K562 (cell line): Measurements from ENCODE around the gene C11orf42. TPM values are rescaled to one million over a fixed set of nuclear protein-coding genes. Genes with fewer than 3 reads are reported as not detected.
A peak's percentile ranks its signal among the peaks of the same experiment; 100 is the strongest.

Experiments
- ATAC-seq: fragments of 200-7000 bp; cut with Tn5 transposase; 3 replicates; pipeline ENCODE4 v1.9.1; 2020; ENCODE audit warnings: moderate library complexity
- BruUV-seq: library from RNA; stranded (reverse); fragments of 400-500 nt; replicated peaks from 2 replicates; lab custom pipeline; 2021; lab: Mats Ljungman, UMichigan
- CTCF ChIA-PET: fragments of 300-600 bp; formaldehyde crosslinking; extraction: SDS; loops from one replicate; lab custom pipeline; 2021; ENCODE audit warnings: low intra/inter-chr PET ratio; lab: Yijun Ruan, JAX
- POLR2A ChIA-PET: fragments of 300-600, 350-650 bp; sonication (Branson Sonifier 250); formaldehyde crosslinking; extraction: SDS; loops from one replicate; lab custom pipeline; 2021; ENCODE audit warnings: antibody characterized with exemption, inconsistent platforms; lab: Yijun Ruan, JAX
- DNase-seq, 4 experiments: peaks; one replicate each; pipeline versions ENCODE4 v3.0.0 to v3.0.0-alpha.2; 2011 to 2018; ENCODE audit warnings: low spot score in 3 of 4, mixed read lengths in 3 of 4; ENCODE audit errors: extremely low read depth in 1 of 4
- FAIRE-seq: peaks from 2 replicates; lab custom pipeline; 2011; peaks lifted over from hg19 to GRCh38; lab: Jason Lieb, UNC
- H2AFZ ChIP-seq: 2 replicates; pipeline ENCODE4 v1.6.0; 2011; ENCODE audit warnings: low read depth, low read length, control low read depth, inconsistent platforms
- H3K27ac ChIP-seq: fragments of 200-600 bp; 3 replicates; pipeline ENCODE4 v1.8.0; 2011; ENCODE audit warnings: low read depth, mild to moderate bottlenecking, control low read depth, inconsistent platforms, low read length, moderate library complexity, mixed read lengths; ENCODE audit errors: extremely low read depth
- H3K27me3 ChIP-seq, 2 experiments: fragments of 300-600 bp in 1 of 2; 2 replicates in 1 of 2; 3 replicates in 1 of 2; pipeline versions ENCODE4 v1.6.0 to v1.8.0; 2011; ENCODE audit warnings: inconsistent platforms in 2 of 2, low read length in 2 of 2, mild to moderate bottlenecking in 1 of 2, mixed read lengths in 1 of 2, moderate library complexity in 1 of 2; ENCODE audit not compliant: control insufficient read depth in 2 of 2, insufficient read depth in 2 of 2
- H3K36me3 ChIP-seq: fragments of 300-600 bp; 3 replicates; pipeline ENCODE4 v1.8.0; 2011; ENCODE audit warnings: mild to moderate bottlenecking, low read length, inconsistent platforms; ENCODE audit not compliant: control insufficient read depth, insufficient read depth
- H3K4me1 ChIP-seq, 2 experiments: fragments of 200-600 bp in 1 of 2; replicated peaks in 1 of 2; 2 replicates in 1 of 2; 3 replicates in 1 of 2; pipeline versions ENCODE4 v1.5.1 to v1.8.0; 2011; ENCODE audit warnings: inconsistent platforms in 2 of 2, low read length in 2 of 2, mild to moderate bottlenecking in 1 of 2, mixed read lengths in 1 of 2, moderate library complexity in 1 of 2; ENCODE audit not compliant: control insufficient read depth in 2 of 2, insufficient read depth in 2 of 2
- H3K4me2 ChIP-seq: 2 replicates; pipeline ENCODE4 v1.6.1; 2011; ENCODE audit warnings: low read length, control low read depth, inconsistent platforms, mixed read lengths; ENCODE audit not compliant: insufficient read depth
- H3K4me3 ChIP-seq: fragments of 200-600 bp; sonication (generic), shearing (Covaris generic); 2 replicates; pipeline ENCODE4 v1.5.1; 2016; ENCODE audit warnings: control low read depth, inconsistent platforms
- H3K79me2 ChIP-seq: fragments of 200-600 bp; 3 replicates; pipeline ENCODE4 v1.8.0; 2011; ENCODE audit warnings: low read length, inconsistent platforms; ENCODE audit not compliant: control insufficient read depth, insufficient read depth
- H3K9ac ChIP-seq, 2 experiments: 2 replicates each; pipeline versions ENCODE4 v1.6.0 to v1.6.1; 2011; ENCODE audit warnings: low read depth in 2 of 2, low read length in 2 of 2, control low read depth in 1 of 2, inconsistent platforms in 1 of 2, mild to moderate bottlenecking in 1 of 2, mixed read lengths in 1 of 2; ENCODE audit not compliant: insufficient read depth in 1 of 2
- H3K9me1 ChIP-seq: one replicate; pipeline ENCODE4 v1.6.0; 2011; ENCODE audit warnings: inconsistent platforms, mild to moderate bottlenecking, low read length, moderate library complexity; ENCODE audit not compliant: control insufficient read depth, insufficient read depth
- H3K9me3 ChIP-seq: replicated peaks from 2 replicates; pipeline ENCODE4 v1.5.1; 2011; ENCODE audit warnings: low read depth, low read length, inconsistent platforms; ENCODE audit not compliant: control insufficient read depth, insufficient read depth
- H4K20me1 ChIP-seq: replicated peaks from 2 replicates; pipeline ENCODE4 v1.6.1; 2011; ENCODE audit warnings: low read length, inconsistent platforms, mixed read lengths; ENCODE audit not compliant: control insufficient read depth, insufficient read depth
- DEAF1 ChIP-seq: fragments of 450-650 bp; formaldehyde crosslinking; IDR thresholded peaks from 2 replicates; pipeline ENCODE4 v1.4.0; 2020; ENCODE audit warnings: mild to moderate bottlenecking, moderate library complexity
- HDGF ChIP-seq: fragments of 450-650 bp; IDR thresholded peaks from 2 replicates; pipeline ENCODE4 v1.6.1; 2016
- HLTF ChIP-seq: fragments of 450-650 bp; IDR thresholded peaks from 2 replicates; pipeline ENCODE4 v1.6.1; 2016
- HMGXB4 ChIP-seq: sonication (generic); formaldehyde crosslinking; IDR thresholded peaks from 2 replicates; pipeline ENCODE4 v1.8.1; 2023; ENCODE audit warnings: mild to moderate bottlenecking, missing genetic modification reagents
- MBD2 ChIP-seq: sonication (generic); IDR thresholded peaks from 2 replicates; pipeline ENCODE4 v1.6.1; 2016; ENCODE audit warnings: low read depth, borderline replicate concordance
- NFIC ChIP-seq: fragments of 450-650 bp; IDR thresholded peaks from 2 replicates; pipeline ENCODE4 v1.6.1; 2017; ENCODE audit warnings: mild to moderate bottlenecking, inconsistent platforms
- PML ChIP-seq: IDR thresholded peaks from 2 replicates; pipeline ENCODE4 v1.6.1; 2012; ENCODE audit warnings: low read length, inconsistent platforms
- SMAD1 ChIP-seq: fragments of 150-350 bp; IDR thresholded peaks from 2 replicates; pipeline ENCODE4 v1.6.1; 2014; ENCODE audit warnings: low read length, low read depth; ENCODE audit not compliant: partially characterized antibody
- ZBTB17 ChIP-seq: fragments of 450-650 bp; formaldehyde crosslinking; IDR thresholded peaks from 2 replicates; pipeline ENCODE4 v1.4.0; 2020; ENCODE audit warnings: mild to moderate bottlenecking
- ZBTB49 ChIP-seq: sonication (generic); formaldehyde crosslinking; IDR thresholded peaks from 2 replicates; pipeline ENCODE4 v1.8.0; 2022; ENCODE audit warnings: missing genetic modification reagents, mild to moderate bottlenecking, borderline replicate concordance
- ZNF41 ChIP-seq: fragments of 250-450 bp; sonication (Bioruptor Pico); conservative IDR thresholded peaks from 2 replicates; pipeline ENCODE4 v1.4.0; 2020; ENCODE audit warnings: mild to moderate bottlenecking
- WGBS: fragments of 100-300 bp; shearing (Covaris generic); methylation state at CpG from one replicate; pipeline ENCODE4 v1.1.6; 2016; ENCODE audit warnings: low coverage, mixed read lengths; ENCODE audit not compliant: insufficient coverage; ENCODE audit errors: missing lambda C conversion rate; 5-methylcytosine and 5-hydroxymethylcytosine counted together
- in situ Hi-C: fragments of 300-500 bp; cut with MboI; formaldehyde crosslinking; loops from 4 replicates; pipeline ENCODE4 v1.15.0; 2018; ENCODE audit warnings: inconsistent platforms, mixed read lengths
- intact Hi-C: fragments of 100-400 bp; cut with micrococcal nuclease; formaldehyde crosslinking; loops from 2 replicates; pipeline ENCODE4 v1.14.2; 2022
- polyA plus RNA-seq, 8 experiments: library from polyadenylated mRNA; depleted of rRNA in 4 of 8; stranded (reverse) in 5 of 8; unstranded in 3 of 8; fragments of >200 nt; fragmentation: Nextera tagmentation in 2 of 8; fragmentation: Illumina TruSeq in 1 of 8; extraction: Ambion mirVana in 2 of 8; extraction: Trizol in 1 of 8; gene quantifications; 2 replicates each; pipeline versions ENCODE4 v1.2.1 to v1.2.3, GENCODE V29; 2011 to 2014; ENCODE audit warnings: inconsistent platforms in 1 of 8, missing spikeins in 1 of 8
- total RNA-seq, 7 experiments: library from RNA; depleted of rRNA in 6 of 7; stranded (reverse); fragments of >200 nt in 6 of 7; fragmentation: Illumina TruSeq in 2 of 7; extraction: Trizol in 2 of 7; gene quantifications; 2 replicates each; pipeline versions ENCODE4 v1.2.1 to v1.2.3, GENCODE V29; 2011 to 2021; ENCODE audit warnings: low replicate concordance in 1 of 7

Gene C11orf42
- total and polyA plus RNA-seq, 9 of the 15 experiments (the other 6 are each of a cell fraction or from before 2014, with no cell fraction given) = not detected

GRCh38 chr11:6232899-6233298 is 27.5 kb downstream of the C11orf42 start:
- intact Hi-C loops (no loop called here), in situ Hi-C loops (no loop called here)
- Histone ChIP-seq H3K27ac (no peak overlapping the region), H3K9ac (peak overlapping the region in 1 of 2 experiments; percentile 3; a peak in 1 of 4 replicates), H3K4me2 (peak overlapping the region; percentile 88), H3K9me3 (no peaks in the 10 kb centered on the region), H3K27me3 (no peaks in the 10 kb centered on the region), H3K79me2 (peaks cover 46% of the 10 kb centered on the region), H3K9me1 (peaks cover 7% of the 10 kb centered on the region), H3K4me1 (peaks cover 0 to 35% of the 10 kb centered on the region in 2 experiments), H3K4me3 (no peak overlapping the region), H3K36me3 (peaks cover 3% of the 10 kb centered on the region; the same call in 1 of the 3 replicates), H2AFZ (no peak overlapping the region), H4K20me1 (peaks cover 10% of the 10 kb centered on the region)
- FAIRE-seq = no peak
- ChIA-PET POLR2A (no interaction called here), CTCF (no interaction called here)
- no peak for ATAC-seq
- BruUV-seq = no TSS peak
- peak in 1 of 4 experiments; percentile 52 for DNase-seq
- TF ChIP-seq NFIC = peak; percentile 93
- no peak for TF ChIP-seq MBD2
- TF ChIP-seq HMGXB4 (CRISPR knock-in tag) = no peak

GRCh38 chr11:6233984-6234386 is 28.6 kb downstream of the C11orf42 start:
- H3K9me1 ChIP-seq = peaks cover 7% of the 10 kb centered on the region
- peak overlapping the region; percentile 77 to 94 for H3K9ac ChIP-seq
- in situ Hi-C loops (no loop called here), intact Hi-C loops (no loop called here)
- H3K4me1 ChIP-seq = peaks cover 0 to 30% of the 10 kb centered on the region in 2 experiments
- peaks cover 10% of the 10 kb centered on the region for H4K20me1 ChIP-seq
- FAIRE-seq (no peak), DNase-seq (peak in 2 of 4 experiments; percentile 20 to 44), ATAC-seq (peak; percentile 7)
- POLR2A ChIA-PET = interaction anchor here (0.9 to 2.2 kb wide), 6 partner anchors 8 to 25 kb away, joined by 3 to 16 read pairs (median 4); partner anchors contain the start of gene CCKBR
- CTCF ChIA-PET = no interaction called here
- 0% methylated on average over 10 of the region's 10 CpGs for WGBS
- H3K79me2 ChIP-seq = peaks cover 46% of the 10 kb centered on the region
- peak overlapping the region; percentile 92 for H2AFZ ChIP-seq
- H3K4me2 ChIP-seq = peak overlapping the region; percentile 88
- BruUV-seq = no TSS peak
- H3K36me3 ChIP-seq = peaks cover 3% of the 10 kb centered on the region; the same call in 1 of the 3 replicates
- H3K9me3 ChIP-seq = no peaks in the 10 kb centered on the region
- peak overlapping the region; percentile 64 for H3K4me3 ChIP-seq
- H3K27me3 ChIP-seq = no peaks in the 10 kb centered on the region
- peak overlapping the region; percentile 66 for H3K27ac ChIP-seq
- TF ChIP-seq HLTF (peak; percentile 85; the same call in 1 of the 2 replicates), PML (no peak), HDGF (0 out of 2 replicates have a peak, but pooled peaks have one; percentile 19), DEAF1 (CRISPR knock-in tag) (no peak), ZBTB49 (CRISPR knock-in tag) (no peak), SMAD1 (no peak), ZNF41 (no peak), ZBTB17 (CRISPR knock-in tag) (0 out of 2 replicates have a peak, but pooled peaks have one; percentile 31)
